Erythroblast (primary cell): Measurements from ENCODE around the gene COL6A5.

ENCODE experiments used
- DNase-seq, 2 experiments: peaks; one replicate each; lab custom pipeline; 2025; lab: John Stamatoyannopoulos, UW
- GATA1 ChIP-seq: IDR thresholded peaks from 2 replicates; pipeline ENCODE4 v1.6.1; 2011; ENCODE audit warnings: low read depth, mild to moderate bottlenecking, control low read depth, low read length, moderate library complexity
- POLR2A ChIP-seq: IDR thresholded peaks from 2 replicates; pipeline ENCODE4 v1.6.1; 2011; ENCODE audit warnings: mild to moderate bottlenecking, low read length

The COL6A5 gene

DNA sequence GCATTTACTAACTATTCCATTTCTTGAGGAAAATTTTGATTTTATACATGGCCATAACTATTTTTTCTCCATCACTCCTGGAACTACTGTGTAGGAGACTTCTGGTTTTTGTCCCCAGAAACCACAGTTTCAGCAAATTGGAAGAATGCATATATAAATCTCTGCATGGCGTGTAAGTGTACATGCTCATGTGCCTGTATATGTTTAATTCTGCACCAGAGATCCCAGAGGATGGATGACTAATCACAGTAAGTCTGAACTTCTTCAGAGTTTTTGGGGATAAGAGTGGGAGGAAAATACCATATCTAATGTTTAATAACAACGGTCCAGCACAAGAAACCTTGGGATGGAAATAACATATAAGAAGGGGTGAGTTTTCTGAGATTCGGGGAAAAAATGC lies 160.6 kb downstream of the COL6A5 start:
- TF ChIP-seq GATA1, result no peak
- TF ChIP-seq POLR2A, result no peak
- no peak for DNase-seq

DNA sequence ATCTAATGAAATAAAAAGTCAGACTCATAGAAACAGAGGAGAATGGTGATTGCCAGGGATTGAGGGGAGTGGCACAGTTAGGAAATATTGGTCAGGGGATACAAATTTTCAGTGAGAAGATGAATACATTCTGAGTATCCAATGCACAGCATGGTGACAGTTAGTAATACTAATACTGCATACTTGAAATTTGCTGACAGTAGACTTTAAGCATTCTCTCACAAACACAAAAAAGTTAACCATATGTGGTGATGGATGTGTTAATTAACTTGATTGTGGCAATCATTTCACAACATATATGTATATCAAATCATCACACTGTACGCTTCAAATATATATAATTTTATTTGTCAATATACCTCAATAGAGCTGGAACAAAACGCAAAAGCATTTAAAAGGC lies 162.3 kb downstream of the COL6A5 start:
- TF ChIP-seq GATA1, result no peak
- TF ChIP-seq POLR2A, result no peak
- DNase-seq, result no peak

DNA sequence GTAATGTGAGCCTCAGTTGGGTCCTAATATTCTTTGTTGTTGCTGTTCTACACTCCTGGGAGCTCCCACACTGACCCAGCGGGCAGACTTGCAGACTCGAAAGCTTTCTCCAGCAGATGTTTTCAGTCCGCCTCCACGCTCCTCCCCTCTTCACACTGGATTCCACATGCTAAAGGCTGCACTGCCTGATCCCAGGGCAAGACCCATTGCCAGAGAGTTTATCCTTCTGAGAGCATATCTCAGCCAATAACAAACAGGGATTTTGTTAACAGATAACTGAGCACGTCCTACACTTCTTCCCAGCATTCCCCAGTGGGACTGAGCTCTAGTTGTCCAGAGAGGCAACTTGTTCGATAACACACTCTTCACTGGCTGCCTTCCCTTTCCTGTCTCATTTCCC lies 163.5 kb downstream of the COL6A5 start:
- no peak for DNase-seq
- no peak for TF ChIP-seq POLR2A
- TF ChIP-seq GATA1, result no peak

DNA sequence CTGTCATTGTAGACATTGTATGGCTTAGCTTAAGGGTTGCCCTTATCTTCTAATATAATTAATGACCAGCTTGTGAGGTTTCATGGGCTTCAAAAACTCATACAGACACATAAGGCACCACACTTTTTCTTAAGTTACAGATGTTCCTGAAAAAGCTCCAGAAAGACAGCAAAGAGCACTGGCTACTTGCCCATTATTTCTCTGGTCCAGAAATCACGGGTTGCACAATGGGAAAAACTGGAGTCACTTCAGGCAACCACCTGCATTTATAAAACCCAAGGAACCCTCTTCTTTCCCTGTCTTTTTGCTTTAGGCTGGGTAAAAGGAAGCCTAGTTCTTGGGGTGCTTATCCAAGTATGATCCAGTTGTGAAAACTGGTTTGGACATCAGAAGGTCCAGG lies 169.2 kb downstream of the COL6A5 start:
- no peak for TF ChIP-seq POLR2A
- TF ChIP-seq GATA1, result no peak
- DNase-seq, result no peak

DNA sequence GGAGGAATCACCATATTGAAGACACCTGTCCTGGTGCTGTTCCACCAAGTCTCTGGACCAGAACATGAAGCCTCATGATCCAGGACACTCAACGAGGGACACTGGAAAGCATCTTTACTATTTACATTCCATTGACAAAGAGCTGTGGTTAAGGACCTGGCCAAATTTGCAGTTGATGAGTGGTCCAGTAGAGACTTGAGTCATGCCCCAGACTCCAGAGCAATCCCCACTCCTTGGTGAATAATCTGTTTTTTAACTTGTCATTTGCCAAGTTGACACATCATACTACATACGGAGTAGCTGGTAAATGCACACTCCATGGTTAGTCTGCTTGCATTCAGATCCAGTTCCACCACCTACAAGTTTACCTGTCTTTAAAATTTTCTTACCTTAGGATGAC lies 170.3 kb downstream of the COL6A5 start:
- no peak for TF ChIP-seq GATA1
- TF ChIP-seq POLR2A, result no peak
- DNase-seq, result no peak

DNA sequence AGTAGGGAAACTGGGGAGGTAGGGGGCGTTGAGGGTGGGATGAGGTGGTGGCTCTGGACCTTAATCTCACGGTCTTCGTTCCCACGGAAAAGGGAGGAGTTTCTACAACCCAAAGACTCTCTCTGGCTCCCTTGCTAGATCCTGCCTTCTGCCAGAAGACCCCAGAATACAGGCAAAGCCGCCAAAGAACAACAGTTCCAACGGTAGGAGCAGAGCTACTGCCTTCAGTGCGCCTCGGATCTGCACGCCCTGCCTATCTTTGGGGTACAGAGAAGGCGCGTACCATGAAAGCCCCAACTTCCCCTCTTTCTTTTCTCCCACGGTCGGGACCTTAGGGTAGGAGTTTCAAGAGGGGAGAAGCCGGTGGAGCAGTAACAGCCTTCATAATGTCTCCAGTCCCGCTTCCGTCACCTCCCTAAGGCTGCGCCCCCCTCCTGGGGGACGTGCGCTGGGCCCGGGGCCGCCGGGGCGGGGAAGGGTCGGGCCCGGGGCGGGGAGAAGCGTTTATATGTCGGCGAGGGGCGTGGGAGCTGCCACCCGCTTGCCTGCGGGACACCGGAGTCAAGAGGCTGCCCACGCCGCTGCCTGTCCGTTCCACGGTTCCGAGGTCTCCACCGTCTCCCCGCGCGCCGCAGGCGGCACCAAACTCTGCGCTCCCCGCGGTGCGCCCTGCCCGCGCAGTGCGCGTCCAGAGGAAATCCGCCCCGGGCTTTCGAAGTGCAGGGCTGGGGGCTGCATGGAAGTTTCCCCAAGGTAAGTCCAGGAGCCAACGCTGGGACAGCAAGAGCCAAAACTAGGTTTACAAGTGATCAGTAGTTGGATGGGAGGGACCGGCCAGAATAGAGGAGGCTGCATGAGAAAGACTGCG lies 171.4 kb downstream of the COL6A5 start, which contains the start of gene COL6A6:
Gene COL6A6 (plus strand): TSS at position 533 of the 868 bp plus-strand sequence. CDS start 43,188 bp downstream, outside the sequence.
- no peak for DNase-seq
- TF ChIP-seq POLR2A (no peak), GATA1 (no peak)

DNA sequence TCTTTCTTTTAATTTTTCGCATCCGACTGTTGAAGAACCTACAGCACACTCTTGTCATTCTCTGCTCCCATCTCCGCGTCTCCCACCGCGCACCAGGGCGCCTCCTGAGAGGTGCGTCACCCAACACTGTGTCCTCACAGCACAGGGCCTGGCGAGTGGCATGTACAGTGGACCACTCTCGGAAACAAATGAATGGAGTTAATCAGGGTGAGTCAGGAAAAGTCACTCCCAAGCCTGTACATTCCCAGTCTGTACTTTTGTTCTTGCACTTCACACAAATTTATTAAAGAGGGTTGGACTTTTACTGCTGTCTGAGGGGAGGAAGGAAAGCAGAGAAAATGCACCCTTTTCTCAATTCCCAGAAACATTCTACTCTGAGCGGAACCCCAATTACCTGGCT lies 172.1 kb downstream of the COL6A5 start:
- DNase-seq, result no peak

DNA sequence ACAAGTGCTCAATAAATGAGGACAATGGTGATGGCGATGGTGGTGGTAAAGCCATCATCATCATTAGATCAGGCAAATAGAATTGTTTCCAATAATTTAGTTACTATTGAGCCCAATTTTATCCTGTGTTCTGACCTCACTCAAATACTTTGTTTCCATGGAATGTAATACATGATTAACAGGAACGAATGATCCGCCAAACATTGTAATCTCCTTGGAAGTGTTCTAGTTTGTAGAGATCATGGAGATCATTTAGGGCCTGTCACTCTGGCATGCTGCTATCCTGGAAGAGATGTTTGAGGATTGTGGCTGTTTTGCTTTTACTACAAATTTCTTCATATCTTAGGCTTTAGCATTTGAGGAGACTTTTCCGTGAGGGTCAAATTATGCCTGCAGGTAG lies 174.3 kb downstream of the COL6A5 start:
- DNase-seq, result no peak
- no peak for TF ChIP-seq GATA1
- no peak for TF ChIP-seq POLR2A

More for the DNA sequence above, 172.1 kb downstream of the COL6A5 start:
- TF ChIP-seq POLR2A (no peak), GATA1 (no peak)

DNA sequence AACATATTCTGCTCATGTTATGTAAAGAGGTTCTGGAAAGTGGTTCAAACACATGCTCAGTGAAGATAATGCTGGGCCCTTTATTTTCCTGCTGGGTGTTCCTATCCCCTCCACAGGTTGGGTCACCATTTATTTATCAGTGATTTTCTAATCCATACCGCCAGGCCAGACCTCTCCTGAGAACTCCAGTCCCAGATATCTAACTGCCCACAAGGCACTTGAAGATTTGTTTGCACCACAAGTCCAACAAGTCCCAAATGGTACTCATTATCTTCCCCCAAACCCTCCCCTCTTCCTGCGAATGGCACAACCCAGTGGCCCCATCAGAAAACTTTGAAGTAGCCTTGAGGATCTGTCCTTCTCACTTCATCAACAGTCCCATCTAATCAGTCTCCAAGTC lies 176.9 kb downstream of the COL6A5 start:
- no peak for TF ChIP-seq GATA1
- TF ChIP-seq POLR2A, result no peak
- no peak for DNase-seq

DNA sequence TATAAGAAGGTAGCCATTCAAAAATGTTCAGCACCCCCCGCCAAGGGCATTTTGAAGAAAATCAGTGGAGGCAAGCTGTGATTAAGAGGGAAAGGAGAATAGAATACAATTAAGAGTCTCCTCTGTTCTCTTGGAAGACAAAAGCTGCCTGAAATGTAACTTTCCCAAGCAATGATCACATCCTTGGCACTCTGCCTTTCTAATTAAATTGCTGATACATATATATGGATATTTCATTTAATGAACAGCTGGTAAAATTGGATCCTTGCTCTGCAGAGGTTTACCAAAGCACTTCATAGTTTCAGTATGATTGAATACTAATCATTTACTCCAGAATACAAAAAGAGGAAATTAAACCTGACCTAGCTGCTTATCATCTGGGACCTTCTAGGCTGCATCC lies 182.0 kb downstream of the COL6A5 start:
- no peak for TF ChIP-seq POLR2A
- DNase-seq, result no peak

DNA sequence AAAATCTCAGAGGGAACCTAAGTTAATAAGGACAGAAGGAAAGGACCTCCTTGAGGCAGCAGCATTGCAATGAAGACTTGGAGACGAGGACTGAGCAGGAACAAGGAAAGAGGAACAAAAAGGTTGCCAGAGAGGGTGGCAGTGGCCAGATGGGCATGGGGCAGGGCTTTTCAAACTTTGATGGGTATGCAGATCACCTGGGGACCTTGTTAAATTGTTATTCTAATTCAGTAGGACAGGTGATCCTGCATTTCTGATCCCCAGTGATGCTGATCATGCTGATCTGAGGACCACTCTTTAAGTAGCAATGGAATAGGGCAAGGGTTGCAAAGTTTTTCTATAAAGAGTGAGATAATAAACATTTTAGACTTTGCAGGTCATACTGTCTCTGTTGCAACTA lies 182.6 kb downstream of the COL6A5 start:
- DNase-seq, result no peak
- TF ChIP-seq GATA1 (no peak), POLR2A (no peak)

DNA sequence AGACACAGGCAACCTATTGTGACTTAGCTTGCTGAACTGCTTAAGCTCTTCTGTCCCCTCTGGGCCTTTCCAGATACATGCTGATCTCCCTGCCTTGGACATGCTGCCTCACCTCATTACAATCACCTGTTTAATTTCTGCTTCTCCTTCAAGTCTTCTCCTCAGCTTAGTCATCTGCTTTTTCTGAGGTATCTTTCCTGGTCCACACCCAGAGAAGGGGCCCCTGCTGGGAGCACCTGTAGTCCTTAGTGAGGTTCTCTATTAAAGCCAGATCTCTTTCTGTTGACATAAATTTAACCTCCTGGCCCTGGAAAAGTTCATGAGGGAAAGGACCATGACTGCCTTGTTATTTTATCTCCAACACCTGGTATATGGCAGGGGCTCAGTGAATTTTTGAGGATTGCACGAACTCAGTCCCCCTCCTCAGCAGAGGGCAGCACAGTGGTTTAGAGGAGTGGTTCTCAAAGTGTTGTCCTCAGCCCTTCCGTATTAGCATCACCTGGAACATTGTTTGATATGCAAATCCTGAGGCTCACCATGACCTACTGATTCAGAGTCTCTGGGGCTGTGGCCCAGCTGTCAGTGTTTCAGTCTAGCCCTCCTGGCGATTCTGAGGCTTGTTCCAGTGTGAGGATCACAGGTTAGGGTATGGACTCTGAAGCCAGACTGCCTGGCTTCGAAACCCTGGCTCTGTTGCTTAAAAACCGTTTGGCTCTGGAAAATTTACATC lies 184.2 kb downstream of the COL6A5 start:
- no peak for TF ChIP-seq GATA1
- no peak for TF ChIP-seq POLR2A
- no peak for DNase-seq

DNA sequence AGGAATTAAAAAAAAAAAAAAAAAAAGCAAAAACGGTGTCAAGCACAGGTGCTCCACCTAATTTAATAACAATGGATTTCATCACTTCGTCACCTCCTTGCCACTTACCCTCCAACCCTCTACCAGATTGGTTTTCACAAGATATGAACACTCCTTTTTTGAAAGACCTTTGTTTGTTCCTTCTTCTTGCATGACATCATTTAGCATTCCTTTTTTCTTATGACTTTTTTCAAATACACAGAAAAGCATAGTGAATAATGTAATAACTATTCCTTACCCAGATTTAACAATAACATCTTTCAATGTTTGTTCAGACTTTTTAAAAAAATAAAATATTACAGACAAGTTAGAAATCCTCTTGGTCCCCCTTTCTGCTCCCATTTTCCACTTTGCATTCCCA lies 187.8 kb downstream of the COL6A5 start:
- TF ChIP-seq GATA1 (no peak), POLR2A (no peak)
- no peak for DNase-seq
